Measurements from ENCODE around the gene DBX1. TPM values are rescaled to one million over a fixed set of nuclear protein-coding genes. Genes with fewer than 3 reads are reported as not detected.
"Not testable (repeated sequence)": the region's sequence is repeated elsewhere in the genome, so short reads cannot be mapped to it uniquely, and the experiment has no call there.

Gene DBX1
- total and polyA plus RNA-seq, 10 of the 15 experiments (the other 5 are each of a cell fraction or from before 2014, with no cell fraction given): not detected

DNA sequence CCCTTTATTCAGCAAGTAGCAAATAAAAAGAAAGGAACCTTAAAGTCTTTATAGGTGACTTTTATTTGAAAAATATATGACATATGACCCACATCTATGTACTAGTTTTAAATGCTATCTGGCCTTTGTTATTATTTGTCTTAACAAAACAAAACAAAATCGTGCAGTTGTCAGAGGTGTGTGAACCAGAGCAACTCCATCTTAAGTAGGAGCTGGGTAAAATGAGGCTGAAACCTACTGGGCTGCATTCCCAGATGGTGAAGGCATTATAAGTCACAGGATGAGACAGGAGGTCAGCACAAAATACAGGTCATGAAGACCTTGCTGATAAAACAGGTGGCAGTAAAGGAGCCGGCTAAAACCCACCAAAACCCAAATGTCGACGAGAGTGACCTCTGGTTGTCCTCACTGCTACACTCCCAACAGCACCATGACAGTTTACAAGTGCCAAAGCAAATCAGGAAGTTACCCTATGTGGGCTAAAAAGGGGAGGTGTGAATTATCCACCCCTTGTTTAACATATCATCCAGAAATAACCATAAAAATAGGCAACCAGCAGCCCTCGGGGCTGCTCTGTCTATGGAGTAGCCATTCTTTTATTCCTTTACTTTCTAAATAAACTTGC, 40.2 kb upstream of the DBX1 start:
- H3K9ac ChIP-seq (ENCODE audit: control insufficient read depth, insufficient read depth, low read length); H3K9me3 ChIP-seq (replicated peaks; ENCODE audit: control insufficient read depth, insufficient read depth, low read length); RAD21 ChIA-PET (ENCODE audit: unreplicated experiment); H3K27me3 ChIP-seq (replicated peaks in 1 of 2; ENCODE audit: control insufficient read depth in 2 of 2, insufficient read depth in 2 of 2, low read length in 1 of 2); in situ Hi-C loops (cut with MboI); SMC1A ChIA-PET (ENCODE audit: uncharacterized antibody, unreplicated experiment); H3K4me1 ChIP-seq (ENCODE audit: control insufficient read depth, insufficient read depth, low read length); intact Hi-C loops (cut with micrococcal nuclease; ENCODE audit: unreplicated experiment); H2AFZ ChIP-seq (ENCODE audit: control insufficient read depth, low read depth, low read length); POLR2A ChIA-PET; ATAC-seq; H4K20me1 ChIP-seq (ENCODE audit: control insufficient read depth, insufficient read depth); H3K4me2 ChIP-seq (ENCODE audit: control insufficient read depth, insufficient read depth); H3K79me2 ChIP-seq (ENCODE audit: control insufficient read depth, insufficient read depth, low read length); BruUV-seq (replicated peaks); H3K36me3 ChIP-seq (ENCODE audit: control insufficient read depth in 2 of 2, insufficient read depth in 2 of 2, low read length in 1 of 2); FAIRE-seq; DNase-seq (ENCODE audit: low read depth, low spot score); H3K27ac ChIP-seq (ENCODE audit: control insufficient read depth, insufficient read depth); H3K4me3 ChIP-seq: not testable (repeated sequence)
- CTCF ChIA-PET: interaction anchor here (0.6 kb wide), 1 partner anchor 1164 kb away, joined by 3 read pairs; no protein-coding TSS in a partner anchor
- 15% methylated on average over 5 of the region's 5 CpGs for WGBS (ENCODE audit: insufficient coverage, insufficient replicate concordance, low lambda C conversion rate, missing lambda C conversion rate)

DNA sequence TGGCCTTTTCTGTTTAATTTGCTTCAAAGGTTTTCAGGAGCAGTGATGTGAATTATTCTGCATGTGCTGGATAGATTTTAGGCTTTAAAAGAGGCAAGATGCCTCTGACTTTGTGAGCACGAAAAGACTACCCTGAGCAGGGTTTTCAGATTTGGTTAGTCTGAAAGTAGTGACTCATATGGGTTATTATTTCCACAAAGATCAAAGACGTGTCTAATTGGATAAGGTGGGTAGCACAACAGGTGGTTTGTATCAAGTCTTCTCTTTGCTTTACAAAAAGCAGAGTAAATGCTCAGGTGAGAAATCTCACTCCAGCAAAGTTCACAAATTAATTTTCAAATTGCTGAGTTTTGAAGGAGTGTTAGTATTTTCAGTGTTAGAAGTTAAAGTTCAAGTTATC, 37.6 kb upstream of the DBX1 start:
- Histone ChIP-seq H4K20me1 (ENCODE audit: control insufficient read depth, insufficient read depth) (no peaks in the 10 kb centered on the region), H2AFZ (ENCODE audit: control insufficient read depth, low read depth, low read length) (no peak overlapping the region), H3K27ac (ENCODE audit: control insufficient read depth, insufficient read depth) (no peak overlapping the region), H3K9ac (ENCODE audit: control insufficient read depth, insufficient read depth, low read length) (no peak overlapping the region), H3K4me2 (ENCODE audit: control insufficient read depth, insufficient read depth) (no peak overlapping the region), H3K79me2 (ENCODE audit: control insufficient read depth, insufficient read depth, low read length) (no peaks in the 10 kb centered on the region), H3K4me1 (ENCODE audit: control insufficient read depth, insufficient read depth, low read length) (no peaks in the 10 kb centered on the region; the same call in 1 of the 2 replicates), H3K9me3 (replicated peaks; ENCODE audit: control insufficient read depth, insufficient read depth, low read length) (no peaks in the 10 kb centered on the region), H3K4me3 (no peak overlapping the region), H3K27me3 (replicated peaks in 1 of 2; ENCODE audit: control insufficient read depth in 2 of 2, insufficient read depth in 2 of 2, low read length in 1 of 2) (no peaks in the 10 kb centered on the region), H3K36me3 (ENCODE audit: control insufficient read depth in 2 of 2, insufficient read depth in 2 of 2, low read length in 1 of 2) (no peaks in the 10 kb centered on the region)
- FAIRE-seq (peak; percentile 13), ATAC-seq (peak; percentile 96), DNase-seq (ENCODE audit: low read depth, low spot score) (peak; percentile 40)
- no TSS peak for BruUV-seq (replicated peaks)
- ChIA-PET POLR2A (no interaction called here), CTCF (no interaction called here), SMC1A (ENCODE audit: uncharacterized antibody, unreplicated experiment) (no interaction called here), RAD21 (ENCODE audit: unreplicated experiment) (no interaction called here)
- in situ Hi-C loops (cut with MboI) (no loop called here), intact Hi-C loops (cut with micrococcal nuclease; ENCODE audit: unreplicated experiment) (loop anchor here (10.0 kb wide), 1 partner anchor 63 kb away; no protein-coding TSS in a partner anchor)
- WGBS (ENCODE audit: insufficient coverage, insufficient replicate concordance, low lambda C conversion rate, missing lambda C conversion rate): 0% methylated on average over 2 of the region's 2 CpGs
- TF ChIP-seq ZBED1 (IDR thresholded peaks at IDR 0.05; ENCODE audit: borderline replicate concordance) (no peak), CBFB (IDR thresholded peaks at IDR 0.05; ENCODE audit: low read depth) (no peak), CBX5 (IDR thresholded peaks at IDR 0.05; ENCODE audit: low read depth) (no peak), SMC3 (IDR thresholded peaks at IDR 0.05; ENCODE audit: borderline replicate concordance, low read length) (no peak), NBN (IDR thresholded peaks at IDR 0.05) (no peak), BHLHE40 (IDR thresholded peaks at IDR 0.05; ENCODE audit: borderline replicate concordance in 1 of 2, low read depth in 2 of 2, low read length in 1 of 2) (peak in 1 of 2 experiments; percentile 29; a peak in 1 of 4 replicates), ZNF384 (IDR thresholded peaks at IDR 0.05; ENCODE audit: borderline replicate concordance, low read depth, low read length) (no peak), POU2F2 (IDR thresholded peaks at IDR 0.05; ENCODE audit: borderline replicate concordance, low read depth, low read length) (no peak), MYC (IDR thresholded peaks at IDR 0.05; ENCODE audit: insufficient read depth, insufficient read length, insufficient replicate concordance, low read length, severe bottlenecking) (no peak)
- TF ChIP-seq, protein P1, sequence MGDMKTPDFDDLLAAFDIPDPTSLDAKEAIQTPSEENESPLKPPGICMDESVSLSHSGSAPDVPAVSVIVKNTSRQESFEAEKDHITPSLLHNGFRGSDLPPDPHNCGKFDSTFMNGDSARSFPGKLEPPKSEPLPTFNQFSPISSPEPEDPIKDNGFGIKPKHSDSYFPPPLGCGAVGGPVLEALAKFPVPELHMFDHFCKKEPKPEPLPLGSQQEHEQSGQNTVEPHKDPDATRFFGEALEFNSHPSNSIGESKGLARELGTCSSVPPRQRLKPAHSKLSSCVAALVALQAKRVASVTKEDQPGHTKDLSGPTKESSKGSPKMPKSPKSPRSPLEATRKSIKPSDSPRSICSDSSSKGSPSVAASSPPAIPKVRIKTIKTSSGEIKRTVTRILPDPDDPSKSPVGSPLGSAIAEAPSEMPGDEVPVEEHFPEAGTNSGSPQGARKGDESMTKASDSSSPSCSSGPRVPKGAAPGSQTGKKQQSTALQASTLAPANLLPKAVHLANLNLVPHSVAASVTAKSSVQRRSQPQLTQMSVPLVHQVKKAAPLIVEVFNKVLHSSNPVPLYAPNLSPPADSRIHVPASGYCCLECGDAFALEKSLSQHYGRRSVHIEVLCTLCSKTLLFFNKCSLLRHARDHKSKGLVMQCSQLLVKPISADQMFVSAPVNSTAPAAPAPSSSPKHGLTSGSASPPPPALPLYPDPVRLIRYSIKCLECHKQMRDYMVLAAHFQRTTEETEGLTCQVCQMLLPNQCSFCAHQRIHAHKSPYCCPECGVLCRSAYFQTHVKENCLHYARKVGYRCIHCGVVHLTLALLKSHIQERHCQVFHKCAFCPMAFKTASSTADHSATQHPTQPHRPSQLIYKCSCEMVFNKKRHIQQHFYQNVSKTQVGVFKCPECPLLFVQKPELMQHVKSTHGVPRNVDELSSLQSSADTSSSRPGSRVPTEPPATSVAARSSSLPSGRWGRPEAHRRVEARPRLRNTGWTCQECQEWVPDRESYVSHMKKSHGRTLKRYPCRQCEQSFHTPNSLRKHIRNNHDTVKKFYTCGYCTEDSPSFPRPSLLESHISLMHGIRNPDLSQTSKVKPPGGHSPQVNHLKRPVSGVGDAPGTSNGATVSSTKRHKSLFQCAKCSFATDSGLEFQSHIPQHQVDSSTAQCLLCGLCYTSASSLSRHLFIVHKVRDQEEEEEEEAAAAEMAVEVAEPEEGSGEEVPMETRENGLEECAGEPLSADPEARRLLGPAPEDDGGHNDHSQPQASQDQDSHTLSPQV (IDR thresholded peaks at IDR 0.05): no peak
- TF ChIP-seq, protein P2, sequence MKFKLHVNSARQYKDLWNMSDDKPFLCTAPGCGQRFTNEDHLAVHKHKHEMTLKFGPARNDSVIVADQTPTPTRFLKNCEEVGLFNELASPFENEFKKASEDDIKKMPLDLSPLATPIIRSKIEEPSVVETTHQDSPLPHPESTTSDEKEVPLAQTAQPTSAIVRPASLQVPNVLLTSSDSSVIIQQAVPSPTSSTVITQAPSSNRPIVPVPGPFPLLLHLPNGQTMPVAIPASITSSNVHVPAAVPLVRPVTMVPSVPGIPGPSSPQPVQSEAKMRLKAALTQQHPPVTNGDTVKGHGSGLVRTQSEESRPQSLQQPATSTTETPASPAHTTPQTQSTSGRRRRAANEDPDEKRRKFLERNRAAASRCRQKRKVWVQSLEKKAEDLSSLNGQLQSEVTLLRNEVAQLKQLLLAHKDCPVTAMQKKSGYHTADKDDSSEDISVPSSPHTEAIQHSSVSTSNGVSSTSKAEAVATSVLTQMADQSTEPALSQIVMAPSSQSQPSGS (IDR thresholded peaks at IDR 0.05; ENCODE audit: low read length): no peak
